ENCODE measurements around the gene CNTF.

Gene CNTF

GRCh38 chr11:58654079-58654907, 31.8 kb downstream of the CNTF start:
- Histone ChIP-seq H3K4me1 (no peaks in the 10 kb centered on the region), H3K27me3 (no peaks in the 10 kb centered on the region), H3K27ac (no peak overlapping the region), H3K36me3 (no peaks in the 10 kb centered on the region), H3K4me3 (no peak overlapping the region), H4K20me1 (no peaks in the 10 kb centered on the region), H3K9me3 (peaks cover 4% of the 10 kb centered on the region; the same call in 1 of the 2 replicates), H3K4me2 (no peak overlapping the region), H3K9ac (no peak overlapping the region)
- no peak for TF ChIP-seq Cebpa-rat (IDR thresholded peaks at IDR 0.05)

- no peaks in the 10 kb centered on the region for H3K27me3 ChIP-seq
- no peaks in the 10 kb centered on the region for H3K4me1 ChIP-seq
- H3K9me3 ChIP-seq: peaks cover 3% of the 10 kb centered on the region; the same call in 1 of the 2 replicates
- H3K4me2 ChIP-seq: no peak overlapping the region
- H3K9ac ChIP-seq: no peak overlapping the region
- H4K20me1 ChIP-seq: no peaks in the 10 kb centered on the region
- H3K27ac ChIP-seq: no peak overlapping the region
- no peak for TF ChIP-seq Cebpa-rat (IDR thresholded peaks at IDR 0.05)
- no peak overlapping the region for H3K4me3 ChIP-seq
- no peaks in the 10 kb centered on the region for H3K36me3 ChIP-seq
Observed at GRCh38 chr11:58654908-58655296, 32.4 kb downstream of the CNTF start.

GRCh38 chr11:58656348-58656747, 33.9 kb downstream of the CNTF start:
- Histone ChIP-seq H3K4me2 (no peak overlapping the region), H3K27ac (no peak overlapping the region), H4K20me1 (no peaks in the 10 kb centered on the region), H3K9me3 (no peaks in the 10 kb centered on the region), H3K4me3 (no peak overlapping the region), H3K4me1 (no peaks in the 10 kb centered on the region), H3K9ac (no peak overlapping the region), H3K36me3 (no peaks in the 10 kb centered on the region), H3K27me3 (no peaks in the 10 kb centered on the region)
- no peak for TF ChIP-seq Cebpa-rat (IDR thresholded peaks at IDR 0.05)

GRCh38 chr11:58658623-58659022, 36.2 kb downstream of the CNTF start:
- Histone ChIP-seq H4K20me1 (no peaks in the 10 kb centered on the region), H3K9ac (no peak overlapping the region), H3K36me3 (no peaks in the 10 kb centered on the region), H3K9me3 (no peaks in the 10 kb centered on the region), H3K27ac (no peak overlapping the region), H3K4me2 (no peak overlapping the region), H3K4me1 (no peaks in the 10 kb centered on the region), H3K4me3 (no peak overlapping the region), H3K27me3 (no peaks in the 10 kb centered on the region)
- TF ChIP-seq Cebpa-rat (IDR thresholded peaks at IDR 0.05): no peak

- no peak overlapping the region for H3K9ac ChIP-seq
- no peak overlapping the region for H3K4me3 ChIP-seq
- H3K4me2 ChIP-seq: no peak overlapping the region
- no peaks in the 10 kb centered on the region for H3K9me3 ChIP-seq
- H4K20me1 ChIP-seq: no peaks in the 10 kb centered on the region
- TF ChIP-seq Cebpa-rat (IDR thresholded peaks at IDR 0.05): no peak
- no peak overlapping the region for H3K27ac ChIP-seq
- no peaks in the 10 kb centered on the region for H3K4me1 ChIP-seq
- H3K27me3 ChIP-seq: no peaks in the 10 kb centered on the region
- H3K36me3 ChIP-seq: no peaks in the 10 kb centered on the region
Observed at GRCh38 chr11:58659404-58659803, 36.9 kb downstream of the CNTF start.

- Histone ChIP-seq H3K36me3 (no peaks in the 10 kb centered on the region), H3K9me3 (no peaks in the 10 kb centered on the region), H3K4me1 (no peaks in the 10 kb centered on the region), H3K9ac (no peak overlapping the region), H4K20me1 (no peaks in the 10 kb centered on the region), H3K27ac (no peak overlapping the region), H3K4me2 (no peak overlapping the region), H3K27me3 (no peaks in the 10 kb centered on the region), H3K4me3 (no peak overlapping the region)
- TF ChIP-seq Cebpa-rat (IDR thresholded peaks at IDR 0.05): no peak
Observed at GRCh38 chr11:58659910-58660570, 37.6 kb downstream of the CNTF start.

GRCh38 chr11:58671983-58672633, 49.6 kb downstream of the CNTF start:
- Histone ChIP-seq H3K9me3 (no peaks in the 10 kb centered on the region), H3K27me3 (no peaks in the 10 kb centered on the region), H3K27ac (no peak overlapping the region), H3K4me2 (no peak overlapping the region), H3K36me3 (no peaks in the 10 kb centered on the region), H3K4me1 (no peaks in the 10 kb centered on the region), H3K9ac (no peak overlapping the region), H4K20me1 (no peaks in the 10 kb centered on the region), H3K4me3 (no peak overlapping the region)
- TF ChIP-seq Cebpa-rat (IDR thresholded peaks at IDR 0.05): no peak

GRCh38 chr11:58674609-58675008, 52.1 kb downstream of the CNTF start:
- Histone ChIP-seq H3K9ac (no peak overlapping the region), H3K27ac (no peak overlapping the region)

More at GRCh38 chr11:58674609-58675008, 52.1 kb downstream of the CNTF start:
- Histone ChIP-seq H3K4me1 (no peaks in the 10 kb centered on the region), H3K4me2 (no peak overlapping the region), H3K36me3 (no peaks in the 10 kb centered on the region), H3K4me3 (no peak overlapping the region), H3K9me3 (no peaks in the 10 kb centered on the region), H3K27me3 (no peaks in the 10 kb centered on the region), H4K20me1 (no peaks in the 10 kb centered on the region)
- TF ChIP-seq Cebpa-rat (IDR thresholded peaks at IDR 0.05): no peak
